ENCODE data around the gene NFIB. TPM values are rescaled to one million over a fixed set of nuclear protein-coding genes. Genes with fewer than 3 reads are reported as not detected.

Gene NFIB
- total RNA-seq, 1 donor from 2014 or later, result 99.4 TPM

GRCh38 chr9:14300040-14300439 lies 13.9 kb downstream of the NFIB start:
- Histone ChIP-seq H3K36me3 (no peaks in the 10 kb centered on the region), H3K9me3 (no peaks in the 10 kb centered on the region), H3K27ac (no peak overlapping the region), H3K4me1 (peaks cover 19% of the 10 kb centered on the region), H3K4me3 (no peak overlapping the region), H3K27me3 (no peaks in the 10 kb centered on the region)
- intact Hi-C loops (cut with DNase I), result no loop called here
- no peak for TF ChIP-seq CTCF (IDR thresholded peaks at IDR 0.05)
- ATAC-seq, result no peak
- DNase-seq, result no peak

- no peak overlapping the region for H3K4me3 ChIP-seq
- no peaks in the 10 kb centered on the region for H3K36me3 ChIP-seq
- TF ChIP-seq CTCF (IDR thresholded peaks at IDR 0.05), result no peak
- DNase-seq (no peak), ATAC-seq (no peak)
- intact Hi-C loops (cut with DNase I), result no loop called here
- no peak overlapping the region for H3K27ac ChIP-seq
- no peaks in the 10 kb centered on the region for H3K27me3 ChIP-seq
- peaks cover 19% of the 10 kb centered on the region for H3K4me1 ChIP-seq
- no peaks in the 10 kb centered on the region for H3K9me3 ChIP-seq
These were observed 15.3 kb downstream of the NFIB start for GRCh38 chr9:14298601-14299022.

GRCh38 chr9:14296495-14297113 lies 17.3 kb downstream of the NFIB start:
- no peak for TF ChIP-seq CTCF (IDR thresholded peaks at IDR 0.05)
- no peak overlapping the region for H3K4me3 ChIP-seq
- H3K9me3 ChIP-seq, result no peaks in the 10 kb centered on the region
- H3K36me3 ChIP-seq, result no peaks in the 10 kb centered on the region
- H3K4me1 ChIP-seq, result peaks cover 11% of the 10 kb centered on the region
- intact Hi-C loops (cut with DNase I), result no loop called here
- ATAC-seq, result no peak
- no peak for DNase-seq
- H3K27ac ChIP-seq, result no peak overlapping the region
- H3K27me3 ChIP-seq, result no peaks in the 10 kb centered on the region

GRCh38 chr9:14294659-14295058 lies 19.3 kb downstream of the NFIB start:
- Histone ChIP-seq H3K36me3 (no peaks in the 10 kb centered on the region), H3K27me3 (no peaks in the 10 kb centered on the region), H3K27ac (no peak overlapping the region), H3K4me1 (peaks cover 4% of the 10 kb centered on the region), H3K4me3 (no peak overlapping the region), H3K9me3 (no peaks in the 10 kb centered on the region)
- DNase-seq, result no peak
- intact Hi-C loops (cut with DNase I), result no loop called here
- no peak for ATAC-seq
- no peak for TF ChIP-seq CTCF (IDR thresholded peaks at IDR 0.05)

GRCh38 chr9:14293801-14294200 lies 20.1 kb downstream of the NFIB start:
- Histone ChIP-seq H3K4me1 (peaks cover 4% of the 10 kb centered on the region), H3K4me3 (no peak overlapping the region), H3K27ac (no peak overlapping the region), H3K36me3 (no peaks in the 10 kb centered on the region), H3K9me3 (no peaks in the 10 kb centered on the region), H3K27me3 (no peaks in the 10 kb centered on the region)
- DNase-seq, result no peak
- ATAC-seq, result no peak
- TF ChIP-seq CTCF (IDR thresholded peaks at IDR 0.05), result no peak
- intact Hi-C loops (cut with DNase I), result no loop called here
